Measurements from ENCODE around the gene OAS3.

DNA sequence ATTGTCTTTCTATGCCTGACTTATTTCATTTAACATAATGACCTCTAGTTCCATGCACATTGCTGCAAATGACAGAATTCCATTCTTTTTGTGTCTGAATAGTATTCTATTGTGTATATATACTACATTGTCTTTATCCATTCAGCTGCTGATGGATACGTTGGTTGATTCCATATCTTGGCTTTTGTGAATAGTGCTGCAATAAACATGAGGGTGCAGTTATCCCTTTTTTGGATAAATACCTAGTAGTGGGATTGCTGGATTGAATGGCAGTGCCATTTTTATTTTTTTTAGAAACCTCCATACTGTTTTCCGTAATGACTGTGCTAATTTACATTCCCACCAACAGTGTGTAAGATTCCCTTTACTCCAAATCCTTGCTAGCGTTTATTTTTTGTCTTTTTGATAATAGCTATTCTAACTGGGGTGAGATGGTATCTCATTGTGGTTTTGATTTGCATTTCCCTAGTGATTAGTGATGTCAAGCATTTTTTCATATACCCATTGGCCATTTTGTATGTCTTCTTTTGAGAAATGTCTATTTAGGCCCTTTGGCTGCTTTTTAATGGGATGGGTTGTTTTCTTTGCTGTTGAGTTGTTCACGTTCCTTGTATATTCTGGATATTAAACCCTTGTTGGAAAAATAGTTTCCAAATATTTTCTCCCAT is 42.4 kb downstream of the OAS3 start:
- no peak for TF ChIP-seq POLR2A (IDR thresholded peaks at IDR 0.05)
- TF ChIP-seq, protein P1, sequence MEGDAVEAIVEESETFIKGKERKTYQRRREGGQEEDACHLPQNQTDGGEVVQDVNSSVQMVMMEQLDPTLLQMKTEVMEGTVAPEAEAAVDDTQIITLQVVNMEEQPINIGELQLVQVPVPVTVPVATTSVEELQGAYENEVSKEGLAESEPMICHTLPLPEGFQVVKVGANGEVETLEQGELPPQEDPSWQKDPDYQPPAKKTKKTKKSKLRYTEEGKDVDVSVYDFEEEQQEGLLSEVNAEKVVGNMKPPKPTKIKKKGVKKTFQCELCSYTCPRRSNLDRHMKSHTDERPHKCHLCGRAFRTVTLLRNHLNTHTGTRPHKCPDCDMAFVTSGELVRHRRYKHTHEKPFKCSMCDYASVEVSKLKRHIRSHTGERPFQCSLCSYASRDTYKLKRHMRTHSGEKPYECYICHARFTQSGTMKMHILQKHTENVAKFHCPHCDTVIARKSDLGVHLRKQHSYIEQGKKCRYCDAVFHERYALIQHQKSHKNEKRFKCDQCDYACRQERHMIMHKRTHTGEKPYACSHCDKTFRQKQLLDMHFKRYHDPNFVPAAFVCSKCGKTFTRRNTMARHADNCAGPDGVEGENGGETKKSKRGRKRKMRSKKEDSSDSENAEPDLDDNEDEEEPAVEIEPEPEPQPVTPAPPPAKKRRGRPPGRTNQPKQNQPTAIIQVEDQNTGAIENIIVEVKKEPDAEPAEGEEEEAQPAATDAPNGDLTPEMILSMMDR (IDR thresholded peaks at IDR 0.05), result no peak

Data from testis (tissue), 2 donors.